Panc1 (cell line): ENCODE results near the gene SELENOW. TPM values are rescaled to one million over a fixed set of nuclear protein-coding genes. Genes with fewer than 3 reads are reported as not detected.

Source experiments
- ATAC-seq: fragments of 200-7000 bp; cut with Tn5 transposase; 2 replicates; pipeline ENCODE4 v1.9.1; 2020; ENCODE audit warnings: mild to moderate bottlenecking, moderate library complexity
- BruUV-seq: library from RNA; stranded (reverse); fragments of 400-500 nt; replicated peaks from 2 replicates; lab custom pipeline; 2021; lab: Mats Ljungman, UMichigan
- CTCF ChIA-PET: fragments of 300-600 bp; sonication (Branson Sonifier 250); formaldehyde crosslinking; loops from one replicate; lab custom pipeline; 2022; ENCODE audit warnings: antibody characterized with exemption; lab: Charles Lee
- POLR2A ChIA-PET: fragments of 300-600 bp; sonication (Branson Sonifier 250); formaldehyde crosslinking; loops from one replicate; lab custom pipeline; 2022; ENCODE audit warnings: antibody characterized with exemption; lab: Charles Lee
- DNase-seq: peaks from one replicate; pipeline ENCODE4 v3.0.0-alpha.2; 2010; ENCODE audit warnings: low read depth, low spot score
- H3K27ac ChIP-seq: 2 replicates; pipeline ENCODE4 v1.5.1; 2011; ENCODE audit warnings: mild to moderate bottlenecking, low read length, inconsistent platforms
- H3K27me3 ChIP-seq: fragments of 200-500 bp; sonication (Bioruptor generic); 2 replicates; pipeline ENCODE4 v1.6.0; 2014; ENCODE audit warnings: low read length, inconsistent platforms; ENCODE audit not compliant: control insufficient read depth, insufficient read depth
- H3K36me3 ChIP-seq: fragments of 200-500 bp; sonication (Bioruptor generic); 2 replicates; pipeline ENCODE4 v1.5.1; 2014; ENCODE audit warnings: inconsistent platforms, mild to moderate bottlenecking, low read length, moderate library complexity; ENCODE audit not compliant: control insufficient read depth, insufficient read depth
- H3K4me1 ChIP-seq: 2 replicates; pipeline ENCODE4 v1.5.1; 2011; ENCODE audit warnings: inconsistent platforms, mild to moderate bottlenecking, low read length, moderate library complexity; ENCODE audit not compliant: control insufficient read depth, insufficient read depth
- H3K4me3 ChIP-seq, 2 experiments: 2 replicates each; pipeline ENCODE4 v1.5.1; 2011 to 2012; ENCODE audit warnings: low read depth in 2 of 2, low read length in 2 of 2, mild to moderate bottlenecking in 2 of 2, inconsistent platforms in 1 of 2, moderate library complexity in 1 of 2
- H3K9me3 ChIP-seq: fragments of 200-500 bp; sonication (Bioruptor generic); 2 replicates; pipeline ENCODE4 v1.5.1; 2014; ENCODE audit warnings: low read depth, mild to moderate bottlenecking, inconsistent platforms, low read length, moderate library complexity; ENCODE audit not compliant: control insufficient read depth, insufficient read depth
- POLR2AphosphoS5 ChIP-seq: IDR thresholded peaks from 2 replicates; pipeline ENCODE4 v1.6.1; 2012; ENCODE audit warnings: mild to moderate bottlenecking, low read depth, low read length, moderate library complexity
- SIN3A ChIP-seq: IDR thresholded peaks from 2 replicates; pipeline ENCODE4 v1.6.1; 2012; ENCODE audit warnings: low read depth, mild to moderate bottlenecking, low read length, moderate library complexity, borderline replicate concordance; ENCODE audit not compliant: insufficient read depth
- TCF7L2 ChIP-seq: IDR thresholded peaks from 2 replicates; pipeline ENCODE4 v1.6.1; 2011; ENCODE audit warnings: mild to moderate bottlenecking, low read depth, low read length, inconsistent platforms
- in situ Hi-C: cut with HindIII; loops from 2 replicates; pipeline ENCODE4 v1.10.0; 2016; ENCODE audit warnings: low sequenced_read_pairs, low pct_unique_long_range_greater_than_20kb
- intact Hi-C: fragments of 100-400 bp; cut with micrococcal nuclease; formaldehyde crosslinking; loops from one replicate; pipeline ENCODE4 v1.10.0; 2022; ENCODE audit not compliant: unreplicated experiment
- total RNA-seq: library from RNA; stranded (reverse); gene quantifications from one replicate; pipeline ENCODE4 v1.2.1, GENCODE V29; 2021; ENCODE audit not compliant: unreplicated experiment
- TF ChIP-seq, protein P1 (sequence below): fragments of 450-650 bp; IDR thresholded peaks from 2 replicates; pipeline ENCODE4 v1.5.1; 2017; ENCODE audit warnings: mild to moderate bottlenecking
- TF ChIP-seq, protein P2 (sequence below), 2 experiments: IDR thresholded peaks; 2 replicates each; pipeline ENCODE4 v1.6.1; 2011 to 2012; ENCODE audit warnings: low read depth in 2 of 2, control low read depth in 1 of 2, low read length in 1 of 2, mild to moderate bottlenecking in 1 of 2, moderate library complexity in 1 of 2; ENCODE audit not compliant: insufficient read depth in 1 of 2

SELENOW gene
- total RNA-seq, 1 experiment from 2014 or later: 62.0 TPM

DNA sequence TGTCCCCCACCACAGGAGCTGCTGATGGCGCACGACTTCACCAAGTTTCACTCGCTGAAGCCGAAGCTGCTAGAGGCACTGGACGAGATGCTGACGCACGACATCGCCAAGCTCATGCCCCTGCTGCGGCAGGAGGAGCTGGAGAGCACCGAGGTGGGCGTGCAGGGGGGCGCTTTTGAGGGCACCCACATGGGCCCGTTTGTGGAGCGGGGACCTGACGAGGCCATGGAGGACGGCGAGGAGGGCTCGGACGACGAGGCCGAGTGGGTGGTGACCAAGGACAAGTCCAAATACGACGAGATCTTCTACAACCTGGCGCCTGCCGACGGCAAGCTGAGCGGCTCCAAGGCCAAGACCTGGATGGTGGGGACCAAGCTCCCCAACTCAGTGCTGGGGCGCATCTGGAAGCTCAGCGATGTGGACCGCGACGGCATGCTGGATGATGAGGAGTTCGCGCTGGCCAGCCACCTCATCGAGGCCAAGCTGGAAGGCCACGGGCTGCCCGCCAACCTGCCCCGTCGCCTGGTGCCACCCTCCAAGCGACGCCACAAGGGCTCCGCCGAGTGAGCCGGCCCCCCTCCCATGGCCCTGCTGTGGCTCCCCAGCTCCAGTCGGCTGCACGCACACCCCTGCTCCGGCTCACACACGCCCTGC, 37.5 kb upstream of the SELENOW start:
- in situ Hi-C loops: no loop called here
- no peaks in the 10 kb centered on the region for H3K27me3 ChIP-seq
- DNase-seq (no peak), ATAC-seq (no peak)
- CTCF ChIA-PET: interaction anchor here (0.5 kb wide), 1 partner anchor 1470 kb away, joined by 3 read pairs; no protein-coding TSS in a partner anchor
- POLR2A ChIA-PET: interaction anchor here (0.8 kb wide), 1 partner anchor 27 kb away, joined by 3 read pairs; no protein-coding TSS in a partner anchor
- no peaks in the 10 kb centered on the region for H3K9me3 ChIP-seq
- BruUV-seq: no TSS peak
- no peak overlapping the region for H3K4me3 ChIP-seq
- H3K27ac ChIP-seq: no peak overlapping the region
- intact Hi-C loops: no loop called here
- H3K4me1 ChIP-seq: peaks cover 6% of the 10 kb centered on the region
- H3K36me3 ChIP-seq: peaks cover 2% of the 10 kb centered on the region; the same call in 1 of the 2 replicates
- TF ChIP-seq, protein P1, sequence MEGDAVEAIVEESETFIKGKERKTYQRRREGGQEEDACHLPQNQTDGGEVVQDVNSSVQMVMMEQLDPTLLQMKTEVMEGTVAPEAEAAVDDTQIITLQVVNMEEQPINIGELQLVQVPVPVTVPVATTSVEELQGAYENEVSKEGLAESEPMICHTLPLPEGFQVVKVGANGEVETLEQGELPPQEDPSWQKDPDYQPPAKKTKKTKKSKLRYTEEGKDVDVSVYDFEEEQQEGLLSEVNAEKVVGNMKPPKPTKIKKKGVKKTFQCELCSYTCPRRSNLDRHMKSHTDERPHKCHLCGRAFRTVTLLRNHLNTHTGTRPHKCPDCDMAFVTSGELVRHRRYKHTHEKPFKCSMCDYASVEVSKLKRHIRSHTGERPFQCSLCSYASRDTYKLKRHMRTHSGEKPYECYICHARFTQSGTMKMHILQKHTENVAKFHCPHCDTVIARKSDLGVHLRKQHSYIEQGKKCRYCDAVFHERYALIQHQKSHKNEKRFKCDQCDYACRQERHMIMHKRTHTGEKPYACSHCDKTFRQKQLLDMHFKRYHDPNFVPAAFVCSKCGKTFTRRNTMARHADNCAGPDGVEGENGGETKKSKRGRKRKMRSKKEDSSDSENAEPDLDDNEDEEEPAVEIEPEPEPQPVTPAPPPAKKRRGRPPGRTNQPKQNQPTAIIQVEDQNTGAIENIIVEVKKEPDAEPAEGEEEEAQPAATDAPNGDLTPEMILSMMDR: no peak
- TF ChIP-seq TCF7L2 (no peak), SIN3A (no peak), POLR2AphosphoS5 (no peak)
- TF ChIP-seq, protein P2, sequence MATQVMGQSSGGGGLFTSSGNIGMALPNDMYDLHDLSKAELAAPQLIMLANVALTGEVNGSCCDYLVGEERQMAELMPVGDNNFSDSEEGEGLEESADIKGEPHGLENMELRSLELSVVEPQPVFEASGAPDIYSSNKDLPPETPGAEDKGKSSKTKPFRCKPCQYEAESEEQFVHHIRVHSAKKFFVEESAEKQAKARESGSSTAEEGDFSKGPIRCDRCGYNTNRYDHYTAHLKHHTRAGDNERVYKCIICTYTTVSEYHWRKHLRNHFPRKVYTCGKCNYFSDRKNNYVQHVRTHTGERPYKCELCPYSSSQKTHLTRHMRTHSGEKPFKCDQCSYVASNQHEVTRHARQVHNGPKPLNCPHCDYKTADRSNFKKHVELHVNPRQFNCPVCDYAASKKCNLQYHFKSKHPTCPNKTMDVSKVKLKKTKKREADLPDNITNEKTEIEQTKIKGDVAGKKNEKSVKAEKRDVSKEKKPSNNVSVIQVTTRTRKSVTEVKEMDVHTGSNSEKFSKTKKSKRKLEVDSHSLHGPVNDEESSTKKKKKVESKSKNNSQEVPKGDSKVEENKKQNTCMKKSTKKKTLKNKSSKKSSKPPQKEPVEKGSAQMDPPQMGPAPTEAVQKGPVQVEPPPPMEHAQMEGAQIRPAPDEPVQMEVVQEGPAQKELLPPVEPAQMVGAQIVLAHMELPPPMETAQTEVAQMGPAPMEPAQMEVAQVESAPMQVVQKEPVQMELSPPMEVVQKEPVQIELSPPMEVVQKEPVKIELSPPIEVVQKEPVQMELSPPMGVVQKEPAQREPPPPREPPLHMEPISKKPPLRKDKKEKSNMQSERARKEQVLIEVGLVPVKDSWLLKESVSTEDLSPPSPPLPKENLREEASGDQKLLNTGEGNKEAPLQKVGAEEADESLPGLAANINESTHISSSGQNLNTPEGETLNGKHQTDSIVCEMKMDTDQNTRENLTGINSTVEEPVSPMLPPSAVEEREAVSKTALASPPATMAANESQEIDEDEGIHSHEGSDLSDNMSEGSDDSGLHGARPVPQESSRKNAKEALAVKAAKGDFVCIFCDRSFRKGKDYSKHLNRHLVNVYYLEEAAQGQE (IDR thresholded peaks at IDR 0.05; ENCODE audit: insufficient read depth in 1 of 2, low read depth in 2 of 2, low read length in 1 of 2): no peak

DNA sequence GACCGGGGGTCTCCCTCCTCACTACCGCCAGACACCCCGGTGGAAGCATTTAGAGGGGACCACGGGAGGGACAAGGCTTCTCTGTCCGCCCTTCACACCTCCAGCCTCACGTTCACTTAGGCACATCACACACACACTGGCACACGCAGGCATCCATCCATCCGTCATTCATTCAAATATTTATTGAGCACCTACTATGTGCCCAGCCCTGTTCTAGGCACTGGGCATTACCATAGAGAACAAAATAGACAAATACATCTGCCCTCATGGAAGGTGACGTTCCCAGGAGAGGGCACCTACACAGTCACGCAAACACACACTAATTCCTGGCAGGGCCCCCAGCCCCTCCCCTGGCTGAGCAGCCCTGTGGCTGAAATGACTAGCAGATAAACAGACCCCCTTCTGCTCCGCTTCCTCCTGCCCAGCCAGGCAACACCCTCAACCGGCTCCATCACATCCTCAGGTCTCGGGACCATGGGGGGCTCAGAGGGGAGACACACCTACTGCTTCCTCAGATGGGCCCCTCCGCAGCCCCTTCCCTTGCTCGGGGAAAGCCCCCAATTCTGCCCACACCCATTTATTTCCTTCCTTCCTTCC, 36.9 kb upstream of the SELENOW start:
- Histone ChIP-seq H3K9me3 (no peaks in the 10 kb centered on the region), H3K27me3 (no peaks in the 10 kb centered on the region), H3K4me1 (peaks cover 6% of the 10 kb centered on the region), H3K27ac (no peak overlapping the region), H3K36me3 (peaks cover 3% of the 10 kb centered on the region; the same call in 1 of the 2 replicates), H3K4me3 (no peak overlapping the region)
- TF ChIP-seq POLR2AphosphoS5: no peak
- TF ChIP-seq, protein P1: no peak
- TF ChIP-seq, protein P2 (IDR thresholded peaks at IDR 0.05; ENCODE audit: insufficient read depth in 1 of 2, low read depth in 2 of 2, low read length in 1 of 2): no peak
- TF ChIP-seq SIN3A: no peak
- TF ChIP-seq TCF7L2: no peak
- no peak for ATAC-seq
- no peak for DNase-seq
- ChIA-PET CTCF (interaction anchor here (2.3 kb wide), 1 partner anchor 29 kb away, joined by 7 read pairs; the partner anchor contains the start of gene EHD2), POLR2A (no interaction called here)
- BruUV-seq: no TSS peak
- intact Hi-C loops: no loop called here
- in situ Hi-C loops: no loop called here
